Testis (tissue), 3 donors: Measurements from ENCODE around the gene RFX1. TPM values are rescaled to one million over a fixed set of nuclear protein-coding genes. Genes with fewer than 3 reads are reported as not detected.
A peak's percentile ranks its signal among the peaks of the same experiment; 100 is the strongest.

Experiments used
- DNase-seq: peaks from one replicate; pipeline ENCODE4 v3.0.0-alpha.2; 2019
- H3K27ac ChIP-seq, 2 donors: fragments of 200-600 bp; sonication (generic); one replicate each; pipeline ENCODE4 v1.5.1; 2019
- H3K27me3 ChIP-seq: fragments of 200-600 bp; sonication (generic); one replicate; pipeline ENCODE4 v1.5.1; 2019
- H3K36me3 ChIP-seq: fragments of 200-600 bp; sonication (generic); one replicate; pipeline ENCODE4 v1.5.1; 2017; ENCODE audit warnings: low read depth; ENCODE audit errors: missing control alignments
- H3K4me1 ChIP-seq: fragments of 200-600 bp; sonication (generic); one replicate; pipeline ENCODE4 v1.5.1; 2019
- H3K4me3 ChIP-seq, 2 donors: fragments of 200-600 bp; sonication (generic); one replicate each; pipeline ENCODE4 v1.5.1; 2017 to 2019
- H3K9me3 ChIP-seq: fragments of 200-600 bp; sonication (generic); one replicate; pipeline ENCODE4 v1.5.1; 2017
- POLR2A ChIP-seq: fragments of 450-650 bp; IDR thresholded peaks from one replicate; pipeline ENCODE4 v1.6.1; 2017; ENCODE audit warnings: antibody characterized with exemption, mild to moderate bottlenecking, moderate library complexity
- WGBS, 2 donors: methylation state at CpG; one replicate each; pipeline ENCODE4 v1.1.5; 2018; 5-methylcytosine and 5-hydroxymethylcytosine counted together
- intact Hi-C: fragments of 100-400 bp; cut with DNase I; formaldehyde crosslinking; loops from one replicate; pipeline ENCODE4 v1.15.1; 2023; ENCODE audit warnings: low total_unique reads
- polyA plus RNA-seq: library from polyadenylated mRNA; stranded (reverse); fragments of 350-450 nt; fragmentation: Illumina TruSeq; extraction: RNeasy Lipid Tissue Mini Kit (QIAGEN cat#74804); gene quantifications from one replicate; pipeline ENCODE4 v1.2.3, GENCODE V29; 2014; ENCODE audit warnings: low read depth, low replicate concordance; ENCODE audit not compliant: insufficient read depth
- total RNA-seq, 2 donors: library from RNA; depleted of rRNA; stranded (reverse); fragments of >200 nt; gene quantifications; one replicate each; pipeline ENCODE4 v1.2.3, GENCODE V29; 2016
- TF ChIP-seq, protein P1 (sequence below), 3 experiments: fragments of 450-650 bp in 2 of 3; fragments of 200-600 bp in 1 of 3; sonication (generic) in 1 of 3; IDR thresholded peaks; one replicate each; pipeline ENCODE4 v1.5.1; 2016 to 2019; ENCODE audit warnings: antibody characterized with exemption in 3 of 3, mild to moderate bottlenecking in 2 of 3, moderate library complexity in 1 of 3

RFX1 gene
- total and polyA plus RNA-seq, 3 donors from 2014 or later, result 18.3 to 40.9 (median 24.2) TPM

DNA sequence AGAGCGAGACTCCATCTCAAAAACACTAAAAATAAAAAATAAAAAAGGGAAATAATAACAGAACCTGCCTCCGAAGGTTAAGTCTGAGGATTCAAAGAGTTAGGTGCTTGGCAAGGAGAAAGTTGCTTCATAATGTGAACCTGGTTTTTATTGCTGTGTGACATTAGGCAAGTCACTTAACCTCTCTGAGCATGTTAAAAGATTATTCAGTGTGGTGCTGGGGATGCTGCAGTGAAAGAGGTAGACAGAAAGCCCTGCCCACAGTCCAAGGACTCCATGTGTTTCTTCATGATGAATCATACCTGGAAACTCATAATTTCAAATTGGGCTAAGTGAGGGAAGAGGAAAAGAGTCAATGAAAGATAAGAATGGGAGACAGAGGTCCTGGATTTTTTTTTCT, 27.8 kb upstream of the RFX1 start:
- no peaks in the 10 kb centered on the region for H3K9me3 ChIP-seq
- no peak overlapping the region for H3K27ac ChIP-seq
- H3K4me3 ChIP-seq, result no peak overlapping the region
- intact Hi-C loops, result no loop called here
- H3K4me1 ChIP-seq, result peaks cover 9% of the 10 kb centered on the region
- 96 to 98% methylated on average over 2 of the region's 2 CpGs for WGBS, 2 donors
- no peak for DNase-seq
- no peaks in the 10 kb centered on the region for H3K27me3 ChIP-seq
- H3K36me3 ChIP-seq, result no peaks in the 10 kb centered on the region
- TF ChIP-seq, protein P1, sequence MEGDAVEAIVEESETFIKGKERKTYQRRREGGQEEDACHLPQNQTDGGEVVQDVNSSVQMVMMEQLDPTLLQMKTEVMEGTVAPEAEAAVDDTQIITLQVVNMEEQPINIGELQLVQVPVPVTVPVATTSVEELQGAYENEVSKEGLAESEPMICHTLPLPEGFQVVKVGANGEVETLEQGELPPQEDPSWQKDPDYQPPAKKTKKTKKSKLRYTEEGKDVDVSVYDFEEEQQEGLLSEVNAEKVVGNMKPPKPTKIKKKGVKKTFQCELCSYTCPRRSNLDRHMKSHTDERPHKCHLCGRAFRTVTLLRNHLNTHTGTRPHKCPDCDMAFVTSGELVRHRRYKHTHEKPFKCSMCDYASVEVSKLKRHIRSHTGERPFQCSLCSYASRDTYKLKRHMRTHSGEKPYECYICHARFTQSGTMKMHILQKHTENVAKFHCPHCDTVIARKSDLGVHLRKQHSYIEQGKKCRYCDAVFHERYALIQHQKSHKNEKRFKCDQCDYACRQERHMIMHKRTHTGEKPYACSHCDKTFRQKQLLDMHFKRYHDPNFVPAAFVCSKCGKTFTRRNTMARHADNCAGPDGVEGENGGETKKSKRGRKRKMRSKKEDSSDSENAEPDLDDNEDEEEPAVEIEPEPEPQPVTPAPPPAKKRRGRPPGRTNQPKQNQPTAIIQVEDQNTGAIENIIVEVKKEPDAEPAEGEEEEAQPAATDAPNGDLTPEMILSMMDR (IDR thresholded peaks at IDR 0.05), result no peak
- TF ChIP-seq POLR2A, result no peak

DNA sequence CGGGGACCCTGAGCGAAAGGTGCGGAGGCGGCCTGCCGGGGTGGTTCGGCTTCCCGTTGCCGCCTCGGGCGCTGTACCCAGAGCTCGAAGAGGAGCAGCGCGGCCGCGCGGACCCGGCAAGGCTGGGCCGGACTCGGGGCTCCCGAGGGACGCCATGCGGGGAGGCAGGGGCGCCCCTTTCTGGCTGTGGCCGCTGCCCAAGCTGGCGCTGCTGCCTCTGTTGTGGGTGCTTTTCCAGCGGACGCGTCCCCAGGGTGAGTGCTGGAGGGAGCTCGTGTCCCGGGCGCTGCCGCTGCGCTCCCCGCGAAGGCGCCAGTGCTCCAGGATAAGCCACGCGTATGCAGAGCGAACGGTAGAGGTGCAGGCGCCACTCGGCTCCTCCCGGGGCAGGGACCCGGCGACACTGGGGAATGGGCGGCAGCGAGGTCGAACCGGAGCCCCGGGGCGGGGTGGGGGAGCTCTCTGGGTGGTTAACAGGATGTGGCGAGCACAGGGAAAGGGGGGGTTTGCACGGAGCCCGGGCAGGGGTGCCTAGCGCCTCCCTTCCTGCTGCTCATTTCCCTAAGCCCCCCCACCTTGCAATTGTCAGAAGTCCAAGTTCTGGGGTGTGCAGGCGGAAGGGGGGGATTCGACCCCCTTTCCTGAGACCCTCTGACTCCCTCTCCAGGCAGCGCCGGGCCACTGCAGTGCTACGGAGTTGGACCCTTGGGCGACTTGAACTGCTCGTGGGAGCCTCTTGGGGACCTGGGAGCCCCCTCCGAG, 25.8 kb upstream of the RFX1 start, which contains the start of gene IL27RA:
Gene IL27RA, plus strand, starts transcription at position 44 of the 762 bp plus-strand sequence. Its CDS starts 111 bp downstream, at position 155.
- Histone ChIP-seq H3K9me3 (no peaks in the 10 kb centered on the region), H3K27me3 (no peaks in the 10 kb centered on the region), H3K27ac (peak within 1 kb of the TSS; percentile 80 to 81), H3K36me3 (no peaks in the 10 kb centered on the region), H3K4me1 (peaks cover 9% of the 10 kb centered on the region), H3K4me3 (peak within 1 kb of the TSS; percentile 55 to 73)
- 1% methylated on average over 43 of the region's 63 CpGs; no CpG with 5 or more reads in 1 of the 2 donors for WGBS, 2 donors
- DNase-seq, result peak; percentile 47
- intact Hi-C loops, result no loop called here
- TF ChIP-seq, protein P1 (IDR thresholded peaks at IDR 0.05), result peak; percentile 8 to 50 (median 48)
- no peak for TF ChIP-seq POLR2A

DNA sequence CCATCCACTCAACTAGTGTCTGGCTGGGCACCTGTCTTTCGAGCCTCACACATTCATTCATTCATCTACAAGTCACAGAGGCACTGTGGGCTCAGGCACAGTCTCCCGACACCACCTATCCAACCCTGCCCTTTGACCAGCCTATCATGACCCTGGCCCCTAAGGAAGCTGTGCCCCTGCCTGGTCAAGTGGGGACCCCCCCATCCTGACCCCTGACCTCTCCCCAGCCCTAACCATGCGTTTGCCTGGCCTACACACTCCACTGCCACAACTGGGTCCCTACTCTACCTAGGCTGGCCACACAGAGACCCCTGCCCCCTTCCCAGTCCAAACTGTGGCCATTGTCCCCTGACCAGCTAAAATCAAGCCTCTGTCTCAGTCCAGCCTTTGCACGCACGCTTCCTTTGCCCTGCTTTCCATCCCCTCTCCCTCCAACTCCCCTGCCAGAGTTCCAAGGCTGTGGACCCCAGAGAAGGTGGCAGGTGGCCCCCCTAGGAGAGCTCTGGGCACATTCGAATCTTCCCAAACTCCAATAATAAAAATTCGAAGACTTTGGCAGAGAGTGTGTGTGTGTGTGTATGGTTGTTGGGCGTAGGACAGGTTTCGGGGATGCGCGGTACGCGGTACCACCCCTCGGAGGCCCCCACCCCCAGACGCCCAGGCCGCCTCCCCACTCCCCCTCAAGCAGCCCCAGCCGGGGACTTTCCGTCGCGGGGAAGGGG, 25.0 kb upstream of the RFX1 start:
- no peaks in the 10 kb centered on the region for H3K9me3 ChIP-seq
- H3K4me3 ChIP-seq, result peak overlapping the region; percentile 55 to 73
- intact Hi-C loops, result no loop called here
- H3K27ac ChIP-seq, result peak overlapping the region; percentile 80 to 81
- H3K4me1 ChIP-seq, result peaks cover 9% of the 10 kb centered on the region
- WGBS, 2 donors, result 20 to 62% methylated on average over 5 to 20 of the region's 20 CpGs
- H3K36me3 ChIP-seq, result no peaks in the 10 kb centered on the region
- no peaks in the 10 kb centered on the region for H3K27me3 ChIP-seq
- TF ChIP-seq, protein P1 (IDR thresholded peaks at IDR 0.05), result no peak
- no peak for TF ChIP-seq POLR2A
- DNase-seq, result no peak

DNA sequence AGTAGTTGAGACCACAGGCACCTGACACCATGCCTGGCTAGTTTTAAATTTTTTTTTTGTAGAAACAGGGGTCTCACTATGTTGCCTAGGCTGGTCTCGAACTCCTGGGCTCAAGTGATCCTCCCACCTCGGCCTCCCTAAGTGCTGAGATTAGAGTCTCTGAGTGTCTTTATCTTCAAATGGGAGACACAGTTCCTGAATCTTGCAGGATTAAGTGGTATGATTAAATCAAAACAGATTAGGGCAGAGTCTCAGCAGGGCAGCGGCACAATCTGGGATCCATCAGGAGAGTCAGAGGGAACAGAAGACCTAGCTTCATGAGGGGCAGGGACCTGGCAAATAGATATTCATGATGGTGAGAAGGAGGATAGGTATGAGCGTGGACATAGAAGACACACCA, 22.8 kb upstream of the RFX1 start:
- intact Hi-C loops, result no loop called here
- H3K4me1 ChIP-seq, result peaks cover 9% of the 10 kb centered on the region
- no peak overlapping the region for H3K4me3 ChIP-seq
- no peak for TF ChIP-seq POLR2A
- TF ChIP-seq, protein P1 (IDR thresholded peaks at IDR 0.05), result no peak
- 74 to 80% methylated on average over 4 of the region's 4 CpGs for WGBS, 2 donors
- H3K9me3 ChIP-seq, result no peaks in the 10 kb centered on the region
- no peaks in the 10 kb centered on the region for H3K36me3 ChIP-seq
- H3K27ac ChIP-seq, result no peak overlapping the region
- H3K27me3 ChIP-seq, result no peaks in the 10 kb centered on the region
- DNase-seq, result no peak
